Uterus (tissue), 4 donors: ENCODE measurements around the gene DKK1. TPM values are rescaled to one million over a fixed set of nuclear protein-coding genes. Genes with fewer than 3 reads are reported as not detected.

Experiments
- DNase-seq, 2 donors: peaks; one replicate each; pipeline ENCODE4 v3.0.0-alpha.2; 2019 to 2020
- H3K27ac ChIP-seq, 2 donors: fragments of 200-600 bp; sonication (generic); 1 replicate in 1 of 2; 2 replicates in 1 of 2; pipeline ENCODE4 v1.5.1; 2016 to 2018
- H3K27me3 ChIP-seq, 2 donors: fragments of 200-600 bp; sonication (generic); one replicate each; pipeline ENCODE4 v1.5.1; 2018 to 2019; ENCODE audit warnings: control low read depth in 1 of 2
- H3K36me3 ChIP-seq, 2 donors: fragments of 200-600 bp; sonication (generic); one replicate each; pipeline ENCODE4 v1.5.1; 2019; ENCODE audit warnings: control low read depth in 1 of 2
- H3K4me1 ChIP-seq, 2 donors: fragments of 200-600 bp; sonication (generic); one replicate each; pipeline ENCODE4 v1.5.1; 2018 to 2019; ENCODE audit warnings: control low read depth in 1 of 2
- H3K4me3 ChIP-seq, 2 donors: fragments of 200-600 bp; sonication (generic); 1 replicate in 1 of 2; 2 replicates in 1 of 2; pipeline ENCODE4 v1.5.1; 2018 to 2019; ENCODE audit warnings: mild to moderate bottlenecking in 1 of 2
- H3K9me3 ChIP-seq, 2 donors: fragments of 200-600 bp; sonication (generic); one replicate each; pipeline ENCODE4 v1.5.1; 2019; ENCODE audit warnings: control low read depth in 1 of 2
- POLR2A ChIP-seq, 2 donors: fragments of 450-650 bp; IDR thresholded peaks; one replicate each; pipeline ENCODE4 v1.6.1; 2016; ENCODE audit warnings: antibody characterized with exemption in 2 of 2, mild to moderate bottlenecking in 1 of 2, moderate library complexity in 1 of 2
- intact Hi-C: fragments of 100-400 bp; cut with DNase I; formaldehyde crosslinking; loops from one replicate; pipeline ENCODE4 v1.15.1; 2023; ENCODE audit warnings: low total_unique reads
- total RNA-seq, 4 donors: library from RNA; depleted of rRNA in 3 of 4; stranded (reverse); fragments of >200 nt in 3 of 4; gene quantifications; one replicate each; pipeline versions ENCODE4 v1.1.0 to v1.2.4, GENCODE V29; 2014 to 2023
- TF ChIP-seq, protein P1 (sequence below), 4 experiments: fragments of 200-600 bp in 2 of 4; fragments of 450-650 bp in 2 of 4; sonication (generic) in 2 of 4; IDR thresholded peaks; one replicate each; pipeline ENCODE4 v1.5.1; 2016 to 2019; ENCODE audit warnings: antibody characterized with exemption in 4 of 4, mild to moderate bottlenecking in 2 of 4, moderate library complexity in 1 of 4
- donor health status: DM: yes; HTN: yes; CAD: no.

Gene DKK1
- total RNA-seq, 4 donors from 2014 or later: 0.37 to 4.1 (median 0.59) TPM; not detected in 1

GRCh38 chr10:52283174-52283573 is 30.9 kb upstream of the DKK1 start:
- TF ChIP-seq, protein P1, sequence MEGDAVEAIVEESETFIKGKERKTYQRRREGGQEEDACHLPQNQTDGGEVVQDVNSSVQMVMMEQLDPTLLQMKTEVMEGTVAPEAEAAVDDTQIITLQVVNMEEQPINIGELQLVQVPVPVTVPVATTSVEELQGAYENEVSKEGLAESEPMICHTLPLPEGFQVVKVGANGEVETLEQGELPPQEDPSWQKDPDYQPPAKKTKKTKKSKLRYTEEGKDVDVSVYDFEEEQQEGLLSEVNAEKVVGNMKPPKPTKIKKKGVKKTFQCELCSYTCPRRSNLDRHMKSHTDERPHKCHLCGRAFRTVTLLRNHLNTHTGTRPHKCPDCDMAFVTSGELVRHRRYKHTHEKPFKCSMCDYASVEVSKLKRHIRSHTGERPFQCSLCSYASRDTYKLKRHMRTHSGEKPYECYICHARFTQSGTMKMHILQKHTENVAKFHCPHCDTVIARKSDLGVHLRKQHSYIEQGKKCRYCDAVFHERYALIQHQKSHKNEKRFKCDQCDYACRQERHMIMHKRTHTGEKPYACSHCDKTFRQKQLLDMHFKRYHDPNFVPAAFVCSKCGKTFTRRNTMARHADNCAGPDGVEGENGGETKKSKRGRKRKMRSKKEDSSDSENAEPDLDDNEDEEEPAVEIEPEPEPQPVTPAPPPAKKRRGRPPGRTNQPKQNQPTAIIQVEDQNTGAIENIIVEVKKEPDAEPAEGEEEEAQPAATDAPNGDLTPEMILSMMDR (IDR thresholded peaks at IDR 0.05): no peak
- no peak for TF ChIP-seq POLR2A (IDR thresholded peaks at IDR 0.05)
- intact Hi-C loops: no loop called here
- Histone ChIP-seq H3K36me3 (no peaks in the 10 kb centered on the region), H3K9me3 (no peaks in the 10 kb centered on the region), H3K4me1 (no peaks in the 10 kb centered on the region), H3K27me3 (no peaks in the 10 kb centered on the region), H3K4me3 (no peak overlapping the region), H3K27ac (no peak overlapping the region)
- no peak for DNase-seq

DNA sequence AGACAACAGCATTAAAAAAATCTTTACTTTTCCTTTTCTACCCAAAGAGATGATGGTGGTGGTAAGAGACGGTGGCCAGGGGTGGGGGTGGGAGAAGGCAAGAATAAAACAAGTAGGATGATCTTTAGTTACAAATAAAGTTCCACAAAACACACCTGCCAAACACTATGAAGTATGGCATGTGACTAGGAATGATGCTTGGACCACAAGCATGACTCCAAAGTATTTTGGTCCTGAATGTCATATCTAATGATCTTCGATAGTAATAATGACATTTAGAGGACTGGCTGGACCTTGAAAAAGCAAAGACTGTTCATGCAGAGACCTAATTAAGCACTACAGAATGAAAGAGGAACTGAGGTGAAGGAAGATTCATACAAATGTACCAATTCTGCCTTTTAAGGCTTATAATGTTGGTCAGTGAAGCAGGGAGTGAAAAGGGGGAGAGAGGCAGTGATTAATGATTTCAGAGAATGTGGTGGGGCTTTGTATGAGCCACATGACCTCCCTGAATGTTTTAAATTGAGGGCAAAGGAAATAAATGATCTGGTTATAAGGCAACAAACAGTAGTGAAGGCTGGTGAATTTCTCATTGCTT is 29.6 kb upstream of the DKK1 start:
- intact Hi-C loops: no loop called here
- TF ChIP-seq, protein P1 (IDR thresholded peaks at IDR 0.05): no peak
- TF ChIP-seq POLR2A (IDR thresholded peaks at IDR 0.05): no peak

GRCh38 chr10:52287866-52288265 is 26.2 kb upstream of the DKK1 start:
- Histone ChIP-seq H3K27ac (no peak overlapping the region), H3K36me3 (no peaks in the 10 kb centered on the region), H3K9me3 (no peaks in the 10 kb centered on the region), H3K4me3 (no peak overlapping the region), H3K27me3 (no peaks in the 10 kb centered on the region), H3K4me1 (no peaks in the 10 kb centered on the region)
- TF ChIP-seq, protein P1 (IDR thresholded peaks at IDR 0.05): no peak
- no peak for TF ChIP-seq POLR2A (IDR thresholded peaks at IDR 0.05)
- no peak for DNase-seq
- intact Hi-C loops: no loop called here

More for the DNA sequence above, 29.6 kb upstream of the DKK1 start:
- Histone ChIP-seq H3K36me3 (no peaks in the 10 kb centered on the region), H3K27ac (no peak overlapping the region), H3K9me3 (no peaks in the 10 kb centered on the region), H3K27me3 (no peaks in the 10 kb centered on the region), H3K4me1 (no peaks in the 10 kb centered on the region), H3K4me3 (no peak overlapping the region)
- no peak for DNase-seq

GRCh38 chr10:52297747-52298146 is 16.3 kb upstream of the DKK1 start:
- no peak overlapping the region for H3K4me3 ChIP-seq
- no peak for DNase-seq
- intact Hi-C loops: no loop called here
- no peaks in the 10 kb centered on the region for H3K36me3 ChIP-seq
- no peaks in the 10 kb centered on the region for H3K27me3 ChIP-seq
- no peaks in the 10 kb centered on the region for H3K4me1 ChIP-seq
- no peak for TF ChIP-seq POLR2A (IDR thresholded peaks at IDR 0.05)
- TF ChIP-seq, protein P1 (IDR thresholded peaks at IDR 0.05): no peak
- H3K27ac ChIP-seq: no peak overlapping the region
- no peaks in the 10 kb centered on the region for H3K9me3 ChIP-seq

- no peak overlapping the region for H3K4me3 ChIP-seq
- TF ChIP-seq POLR2A (IDR thresholded peaks at IDR 0.05): no peak
- TF ChIP-seq, protein P1 (IDR thresholded peaks at IDR 0.05): no peak
- intact Hi-C loops: no loop called here
Observed at GRCh38 chr10:52300599-52301277, 13.3 kb upstream of the DKK1 start.

More at GRCh38 chr10:52300599-52301277, 13.3 kb upstream of the DKK1 start:
- H3K27ac ChIP-seq: no peak overlapping the region
- H3K9me3 ChIP-seq: no peaks in the 10 kb centered on the region
- no peaks in the 10 kb centered on the region for H3K27me3 ChIP-seq
- DNase-seq: no peak
- no peaks in the 10 kb centered on the region for H3K4me1 ChIP-seq
- no peaks in the 10 kb centered on the region for H3K36me3 ChIP-seq
